Esophagus (tissue), 2 donors: ENCODE results near the gene SNX32. TPM values are rescaled to one million over a fixed set of nuclear protein-coding genes. Genes with fewer than 3 reads are reported as not detected.

Experiments used
- H3K27ac ChIP-seq, 2 donors: one replicate each; pipeline ENCODE4 v1.5.1; 2013; ENCODE audit warnings: low read depth in 2 of 2, mild to moderate bottlenecking in 2 of 2, inconsistent platforms in 1 of 2, low read length in 1 of 2, moderate library complexity in 1 of 2
- H3K27me3 ChIP-seq, 2 donors: one replicate each; pipeline ENCODE4 v1.6.1; 2013; ENCODE audit warnings: low read length in 2 of 2, control low read depth in 1 of 2, mild to moderate bottlenecking in 1 of 2; ENCODE audit not compliant: insufficient read depth in 2 of 2, control insufficient read depth in 1 of 2
- H3K36me3 ChIP-seq, 2 donors: one replicate each; pipeline ENCODE4 v1.6.1; 2013; ENCODE audit warnings: low read length in 1 of 2; ENCODE audit not compliant: control insufficient read depth in 2 of 2, insufficient read depth in 2 of 2
- H3K4me1 ChIP-seq, 2 donors: one replicate each; pipeline ENCODE4 v1.6.1; 2013; ENCODE audit warnings: low read length in 1 of 2; ENCODE audit not compliant: control insufficient read depth in 2 of 2, insufficient read depth in 2 of 2
- H3K4me3 ChIP-seq, 2 donors: one replicate each; pipeline ENCODE4 v1.5.1; 2013; ENCODE audit warnings: low read length in 2 of 2, mild to moderate bottlenecking in 2 of 2, low read depth in 1 of 2, moderate library complexity in 1 of 2
- H3K9me3 ChIP-seq, 2 donors: one replicate each; pipeline ENCODE4 v1.6.1; 2013; ENCODE audit warnings: mild to moderate bottlenecking in 2 of 2, low read depth in 1 of 2, low read length in 1 of 2, moderate library complexity in 1 of 2; ENCODE audit not compliant: control insufficient read depth in 2 of 2, insufficient read depth in 1 of 2
- WGBS, 2 donors: extraction: QIAGEN DNeasy Blood & Tissue Kit; methylation state at CpG; one replicate each; pipeline ENCODE4 v1.1.7; 2013; 5-methylcytosine and 5-hydroxymethylcytosine counted together
- polyA plus RNA-seq, 2 donors: library from polyadenylated mRNA; stranded (reverse); fragments of 200-250 nt; gene quantifications; one replicate each; pipeline ENCODE4 v1.2.3, GENCODE V29; 2013
- donor health status: healthy with polysubstance abuse.
- donor health status: Bipolar disorder and iron deficiency.

Gene SNX32
- polyA plus RNA-seq, 2 donors: 0.15 to 0.47 TPM

- peaks cover 0 to 14% of the 10 kb centered on the region in 2 donors for H3K4me1 ChIP-seq
- WGBS, 2 donors: 81 to 84% methylated on average over 19 of the region's 19 CpGs
Measured at GRCh38 chr11:65811764-65812475, 21.8 kb upstream of the SNX32 start.

DNA sequence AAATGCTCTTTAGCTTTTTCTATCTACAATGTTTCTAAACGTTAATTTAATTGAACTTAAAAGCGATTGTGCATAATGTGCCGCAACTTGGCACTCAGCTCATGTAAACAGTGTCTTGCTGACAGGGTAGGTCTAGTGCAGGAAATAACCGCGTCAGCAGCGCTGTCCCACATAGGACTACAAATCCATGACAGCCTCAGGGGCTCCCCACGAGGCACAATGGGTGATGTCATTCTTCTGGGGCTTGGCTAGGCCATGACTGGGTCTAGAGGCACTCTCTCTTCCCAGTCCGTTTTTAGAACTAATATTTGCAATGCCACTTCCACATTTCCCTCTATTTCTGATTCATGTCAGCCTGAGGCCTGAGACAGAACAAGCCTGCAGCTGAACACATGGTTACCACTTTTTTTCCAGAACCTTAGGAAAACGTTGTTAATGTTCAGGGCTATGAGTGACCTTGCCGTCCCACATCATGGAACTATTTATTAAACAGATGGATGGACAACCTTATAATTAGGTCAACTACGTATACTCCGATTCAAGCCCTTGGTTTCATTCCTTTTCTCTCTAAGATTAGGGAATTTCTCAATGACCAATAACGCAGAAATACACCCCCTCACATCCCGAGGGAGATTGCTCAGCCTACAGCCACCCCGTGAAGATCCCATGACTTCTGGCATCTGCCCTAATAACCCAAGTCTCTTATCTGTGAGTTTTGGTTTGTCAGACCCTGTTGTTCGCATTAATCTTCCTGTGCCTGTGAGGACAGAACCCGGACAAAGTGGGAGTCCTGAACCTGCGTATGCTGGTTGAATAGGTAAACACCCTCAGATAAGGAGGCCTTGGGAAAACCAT lies 19.4 kb upstream of the SNX32 start:
- H3K4me3 ChIP-seq: no peak overlapping the region
- no peaks in the 10 kb centered on the region for H3K27me3 ChIP-seq
- H3K27ac ChIP-seq: no peak overlapping the region

More at GRCh38 chr11:65811764-65812475, 21.8 kb upstream of the SNX32 start:
- Histone ChIP-seq H3K27ac (no peak overlapping the region), H3K4me3 (no peak overlapping the region), H3K36me3 (no peaks in the 10 kb centered on the region), H3K27me3 (no peaks in the 10 kb centered on the region), H3K9me3 (no peaks in the 10 kb centered on the region)

DNA sequence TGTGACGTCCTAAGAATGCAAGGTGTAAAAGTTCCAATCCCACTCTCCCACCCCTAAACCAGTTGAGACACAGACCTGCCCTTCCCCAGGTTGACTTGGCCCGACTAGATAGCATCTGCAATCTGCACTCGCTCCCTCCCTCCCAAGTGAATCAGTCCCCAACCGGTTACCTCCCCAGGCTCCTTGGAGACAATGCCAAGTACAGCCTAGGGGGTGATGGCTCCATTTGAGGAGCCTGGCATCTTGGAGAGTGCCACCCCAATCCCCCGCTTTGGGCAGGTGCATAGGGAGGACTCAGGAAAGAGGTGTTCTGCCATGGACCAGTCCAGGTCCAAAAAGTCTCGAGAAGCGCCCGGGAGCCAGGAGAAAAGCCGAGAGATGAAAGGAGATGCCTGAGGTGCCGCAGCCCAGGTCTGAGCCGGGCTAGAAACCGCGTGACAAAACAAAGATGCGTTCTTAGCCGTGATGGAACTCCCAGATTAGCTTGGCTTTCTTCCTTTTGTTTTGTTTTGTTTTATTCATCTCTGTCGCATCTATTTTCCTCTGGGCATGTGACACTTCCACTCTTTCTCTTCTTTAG lies 18.7 kb upstream of the SNX32 start:
- Histone ChIP-seq H3K27ac (peak overlapping the region in 1 of 2 donors; percentile 17), H3K36me3 (no peaks in the 10 kb centered on the region), H3K27me3 (no peaks in the 10 kb centered on the region), H3K4me3 (no peak overlapping the region), H3K9me3 (no peaks in the 10 kb centered on the region), H3K4me1 (peaks cover 0 to 8% of the 10 kb centered on the region in 2 donors)
- WGBS, 2 donors: 69 to 85% methylated on average over 16 of the region's 16 CpGs

More for the DNA sequence above, 19.4 kb upstream of the SNX32 start:
- Histone ChIP-seq H3K4me1 (peaks cover 0 to 8% of the 10 kb centered on the region in 2 donors), H3K36me3 (no peaks in the 10 kb centered on the region), H3K9me3 (no peaks in the 10 kb centered on the region)
- WGBS, 2 donors: 59 to 66% methylated on average over 17 to 18 of the region's 18 CpGs

- Histone ChIP-seq H3K9me3 (no peaks in the 10 kb centered on the region), H3K4me1 (peaks cover 0 to 3% of the 10 kb centered on the region in 2 donors), H3K27ac (no peak overlapping the region), H3K27me3 (no peaks in the 10 kb centered on the region), H3K4me3 (no peak overlapping the region), H3K36me3 (no peaks in the 10 kb centered on the region)
- 96 to 97% methylated on average over 3 of the region's 3 CpGs for WGBS, 2 donors
Measured at GRCh38 chr11:65816696-65817095, 17.1 kb upstream of the SNX32 start.

GRCh38 chr11:65817312-65817834 lies 16.4 kb upstream of the SNX32 start:
- Histone ChIP-seq H3K27ac (peak overlapping the region; percentile 75 to 92), H3K4me3 (peak overlapping the region in 1 of 2 donors; percentile 46), H3K9me3 (no peaks in the 10 kb centered on the region), H3K36me3 (no peaks in the 10 kb centered on the region), H3K4me1 (peaks cover 0 to 3% of the 10 kb centered on the region in 2 donors), H3K27me3 (no peaks in the 10 kb centered on the region)
- 58 to 62% methylated on average over 5 of the region's 5 CpGs for WGBS, 2 donors

DNA sequence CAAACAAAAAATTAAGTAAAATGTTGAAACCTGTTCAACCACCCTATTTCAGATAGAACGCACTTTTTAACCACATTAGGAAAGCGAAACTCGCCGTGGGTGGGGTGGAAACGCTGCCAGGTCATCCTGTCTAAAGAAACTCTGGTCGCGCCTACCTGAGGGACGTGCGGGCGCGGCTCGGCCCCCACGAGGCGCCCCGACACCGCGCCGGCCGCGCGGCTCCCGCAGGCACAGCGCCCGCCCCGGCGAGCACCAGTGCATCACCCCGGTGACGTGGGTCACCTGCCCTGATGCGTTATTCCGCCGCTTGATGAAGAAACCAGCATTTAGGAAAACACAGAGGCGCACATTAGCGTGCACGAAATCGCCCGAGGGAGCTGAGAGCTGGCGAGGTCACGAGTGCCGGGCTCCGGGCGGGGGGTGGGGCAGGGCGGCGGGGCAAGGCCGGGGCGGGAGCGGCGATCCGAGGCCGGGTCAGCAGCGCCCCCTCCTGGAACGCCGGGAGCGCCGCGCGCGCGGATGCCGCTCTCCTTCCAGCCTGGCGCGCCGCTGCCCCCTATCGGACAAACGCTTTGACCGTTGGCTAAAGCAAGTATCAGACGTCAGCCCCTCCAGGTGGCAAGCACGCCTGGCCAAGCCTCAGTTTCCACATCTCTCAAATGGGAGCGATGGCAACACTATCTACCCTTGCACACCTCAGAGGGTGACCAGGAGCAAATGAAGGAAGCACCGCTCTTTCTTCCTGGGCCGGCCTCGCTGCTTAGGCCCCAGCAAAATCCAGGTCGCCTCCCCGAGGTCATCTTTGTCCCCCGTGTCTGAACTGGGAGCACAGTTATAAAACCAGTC lies 15.7 kb upstream of the SNX32 start:
- H3K27me3 ChIP-seq: no peaks in the 10 kb centered on the region
- peaks cover 0 to 3% of the 10 kb centered on the region in 2 donors for H3K4me1 ChIP-seq
- no peaks in the 10 kb centered on the region for H3K9me3 ChIP-seq
- peak overlapping the region; percentile 46 to 67 for H3K4me3 ChIP-seq
- 6 to 7% methylated on average over 67 to 74 of the region's 74 CpGs for WGBS, 2 donors
- H3K36me3 ChIP-seq: no peaks in the 10 kb centered on the region
- H3K27ac ChIP-seq: peak overlapping the region; percentile 92

- no peaks in the 10 kb centered on the region for H3K9me3 ChIP-seq
- H3K36me3 ChIP-seq: no peaks in the 10 kb centered on the region
- no peaks in the 10 kb centered on the region for H3K4me1 ChIP-seq
- no peak overlapping the region for H3K4me3 ChIP-seq
- WGBS, 2 donors: 52 to 70% methylated on average over 8 of the region's 8 CpGs
- H3K27ac ChIP-seq: no peak overlapping the region
- H3K27me3 ChIP-seq: no peaks in the 10 kb centered on the region
Measured at GRCh38 chr11:65821107-65821506, 12.7 kb upstream of the SNX32 start.

GRCh38 chr11:65822776-65823528 lies 10.8 kb upstream of the SNX32 start:
- Histone ChIP-seq H3K27ac (no peak overlapping the region), H3K4me1 (no peaks in the 10 kb centered on the region), H3K27me3 (no peaks in the 10 kb centered on the region), H3K4me3 (no peak overlapping the region), H3K36me3 (no peaks in the 10 kb centered on the region), H3K9me3 (no peaks in the 10 kb centered on the region)
- 67 to 78% methylated on average over 15 of the region's 15 CpGs for WGBS, 2 donors
